GM12878 (cell line): ENCODE measurements around the gene NKX2-2. TPM values are rescaled to one million over a fixed set of nuclear protein-coding genes. Genes with fewer than 3 reads are reported as not detected.

ENCODE experiments used
- ATAC-seq: fragments of 200-7000 bp; cut with Tn5 transposase; 3 replicates; pipeline ENCODE4 v1.9.1; 2020; ENCODE audit warnings: mild to moderate bottlenecking, moderate library complexity
- BruUV-seq: library from RNA; stranded (reverse); fragments of 400-500 nt; replicated peaks from 2 replicates; lab custom pipeline; 2021; lab: Mats Ljungman, UMichigan
- CTCF ChIA-PET: fragments of 300-600 bp; sonication (Branson Sonifier 250); formaldehyde crosslinking; extraction: SDS; loops from one replicate; lab custom pipeline; 2021; ENCODE audit warnings: inconsistent platforms; lab: Yijun Ruan, JAX
- POLR2A ChIA-PET: fragments of 350-600 bp; formaldehyde crosslinking; extraction: SDS; loops from one replicate; lab custom pipeline; 2021; ENCODE audit warnings: inconsistent platforms; lab: Charles Lee
- RAD21 ChIA-PET: fragments of 300-600 bp; sonication (Branson Sonifier 250); formaldehyde crosslinking; loops from one replicate; lab custom pipeline; 2023; ENCODE audit warnings: antibody characterized with exemption; ENCODE audit not compliant: unreplicated experiment; lab: Charles Lee
- SMC1A ChIA-PET: fragments of 300-600 bp; sonication (Branson Sonifier 250); formaldehyde crosslinking; loops from one replicate; lab custom pipeline; 2023; ENCODE audit not compliant: unreplicated experiment, uncharacterized antibody; lab: Charles Lee
- DNase-seq: peaks from one replicate; pipeline ENCODE4 v3.0.0-alpha.2; 2011; ENCODE audit warnings: low read depth, low spot score
- FAIRE-seq: peaks from 3 replicates; lab custom pipeline; 2011; peaks lifted over from hg19 to GRCh38; lab: Jason Lieb, UNC
- H2AFZ ChIP-seq: 2 replicates; pipeline ENCODE4 v1.6.0; 2011; ENCODE audit warnings: low read depth, low read length, control low read depth; ENCODE audit not compliant: control insufficient read depth
- H3K27ac ChIP-seq: 2 replicates; pipeline ENCODE4 v1.5.1; 2011; ENCODE audit warnings: control low read depth; ENCODE audit not compliant: control insufficient read depth, insufficient read depth
- H3K27me3 ChIP-seq, 2 experiments: replicated peaks in 1 of 2; 2 replicates each; pipeline versions ENCODE4 v1.6.0 to v1.6.1; 2011; ENCODE audit warnings: low read length in 1 of 2; ENCODE audit not compliant: control insufficient read depth in 2 of 2, insufficient read depth in 2 of 2
- H3K36me3 ChIP-seq, 2 experiments: 2 replicates each; pipeline ENCODE4 v1.5.1; 2011; ENCODE audit warnings: low read length in 1 of 2; ENCODE audit not compliant: control insufficient read depth in 2 of 2, insufficient read depth in 2 of 2
- H3K4me1 ChIP-seq: 2 replicates; pipeline ENCODE4 v1.6.1; 2011; ENCODE audit warnings: mild to moderate bottlenecking, low read length, moderate library complexity, mixed read lengths; ENCODE audit not compliant: control insufficient read depth, insufficient read depth
- H3K4me2 ChIP-seq: 2 replicates; pipeline ENCODE4 v1.6.0; 2011; ENCODE audit warnings: control low read depth; ENCODE audit not compliant: control insufficient read depth, insufficient read depth
- H3K4me3 ChIP-seq: fragments of 200-600 bp; sonication (generic); 2 replicates; pipeline ENCODE4 v1.5.1; 2016
- H3K79me2 ChIP-seq: 2 replicates; pipeline ENCODE4 v1.6.0; 2011; ENCODE audit warnings: low read length; ENCODE audit not compliant: control insufficient read depth, insufficient read depth
- H3K9ac ChIP-seq: 2 replicates; pipeline ENCODE4 v1.8.0; 2011; ENCODE audit warnings: low read length, control low read depth, mixed read lengths; ENCODE audit not compliant: control insufficient read depth, insufficient read depth
- H3K9me3 ChIP-seq: replicated peaks from 3 replicates; pipeline ENCODE4 v1.5.1; 2011; ENCODE audit warnings: mild to moderate bottlenecking, low read length; ENCODE audit not compliant: control insufficient read depth, insufficient read depth
- H4K20me1 ChIP-seq: 2 replicates; pipeline ENCODE4 v1.6.0; 2011; ENCODE audit not compliant: control insufficient read depth, insufficient read depth
- ATF2 ChIP-seq: IDR thresholded peaks from 2 replicates; pipeline ENCODE4 v1.6.1; 2012; ENCODE audit warnings: low read length, inconsistent platforms
- MEF2A ChIP-seq: IDR thresholded peaks from 2 replicates; pipeline ENCODE4 v1.6.1; 2011; ENCODE audit warnings: low read depth, mild to moderate bottlenecking, low read length, moderate library complexity; ENCODE audit not compliant: insufficient read depth
- MLLT1 ChIP-seq: fragments of 450-650 bp; IDR thresholded peaks from 2 replicates; pipeline ENCODE4 v1.6.1; 2016; ENCODE audit warnings: mild to moderate bottlenecking
- NBN ChIP-seq: fragments of 450-650 bp; IDR thresholded peaks from 2 replicates; pipeline ENCODE4 v1.6.1; 2016
- NKRF ChIP-seq: fragments of 450-650 bp; conservative IDR thresholded peaks from 2 replicates; pipeline ENCODE4 v1.6.1; 2017; ENCODE audit warnings: mild to moderate bottlenecking, moderate library complexity
- RCOR1 ChIP-seq: conservative IDR thresholded peaks from 2 replicates; pipeline ENCODE4 v1.6.1; 2012; ENCODE audit warnings: low read depth, low read length, improper control_type of control experiment
- REST ChIP-seq: IDR thresholded peaks from 2 replicates; pipeline ENCODE4 v1.6.1; 2012; ENCODE audit warnings: mild to moderate bottlenecking, low read depth, low read length
- TCF7 ChIP-seq: IDR thresholded peaks from 2 replicates; pipeline ENCODE4 v1.6.1; 2014; ENCODE audit warnings: antibody characterized with exemption, borderline replicate concordance
- ZBTB11 ChIP-seq: fragments of 450-650 bp; formaldehyde crosslinking; IDR thresholded peaks from 2 replicates; pipeline ENCODE4 v1.5.0; 2022; ENCODE audit warnings: mild to moderate bottlenecking, missing genetic modification characterization
- ZNF217 ChIP-seq: fragments of 450-650 bp; IDR thresholded peaks from 2 replicates; pipeline ENCODE4 v1.6.1; 2017; ENCODE audit warnings: antibody characterized with exemption, mild to moderate bottlenecking
- WGBS: methylation state at CpG from one replicate; pipeline ENCODE4 v1.1.6; 2016; ENCODE audit warnings: low lambda C conversion rate; ENCODE audit not compliant: insufficient replicate concordance, insufficient coverage; ENCODE audit errors: missing lambda C conversion rate; 5-methylcytosine and 5-hydroxymethylcytosine counted together
- in situ Hi-C: fragments of 300-500 bp; cut with MboI; formaldehyde crosslinking; loops from 9 replicates; pipeline ENCODE4 v1.14.3; 2018; ENCODE audit warnings: mixed read lengths
- intact Hi-C: fragments of 100-400 bp; cut with micrococcal nuclease; formaldehyde crosslinking; loops from one replicate; pipeline ENCODE4 v1.14.2; 2022; ENCODE audit not compliant: unreplicated experiment
- polyA plus RNA-seq, 11 experiments: library from polyadenylated mRNA; depleted of rRNA in 4 of 11; unstranded in 6 of 11; stranded (reverse) in 5 of 11; fragments of >200 nt; fragmentation: Nextera tagmentation in 4 of 11; fragmentation: Illumina TruSeq in 1 of 11; extraction: Ambion mirVana in 4 of 11; extraction: Trizol in 1 of 11; gene quantifications; 1 replicate in 1 of 11; 2 replicates in 10 of 11; pipeline versions ENCODE4 v1.2.1 to v1.2.3, GENCODE V29; 2011 to 2016; ENCODE audit warnings: inconsistent platforms in 2 of 11, missing spikeins in 2 of 11, low read depth in 1 of 11
- total RNA-seq, 4 experiments: library from RNA; depleted of rRNA in 3 of 4; stranded (reverse); fragments of >200 nt in 3 of 4; fragmentation: Illumina TruSeq in 1 of 4; extraction: Trizol in 1 of 4; gene quantifications; 2 replicates each; pipeline versions ENCODE4 v1.2.1 to v1.2.3, GENCODE V29; 2013 to 2021

Gene NKX2-2
- total and polyA plus RNA-seq, 10 of the 15 experiments (the other 5 are each of a cell fraction or from before 2014, with no cell fraction given) = not detected

GRCh38 chr20:21522481-21523280 is 8.8 kb upstream of the NKX2-2 start:
- ChIA-PET SMC1A (no interaction called here), RAD21 (no interaction called here), CTCF (interaction anchor here (1.7 kb wide), 1 partner anchor 17 kb away, joined by 4 read pairs; no protein-coding TSS in a partner anchor), POLR2A (no interaction called here)
- BruUV-seq = no TSS peak
- H3K36me3 ChIP-seq = no peaks in the 10 kb centered on the region
- no peaks in the 10 kb centered on the region for H3K4me1 ChIP-seq
- no peak overlapping the region for H3K4me3 ChIP-seq
- intact Hi-C loops = no loop called here
- no peak for FAIRE-seq
- H3K4me2 ChIP-seq = no peak overlapping the region
- H3K9me3 ChIP-seq = no peaks in the 10 kb centered on the region
- 52% methylated on average over 56 of the region's 86 CpGs for WGBS
- H4K20me1 ChIP-seq = no peaks in the 10 kb centered on the region; the same call in 1 of the 2 replicates
- no peak overlapping the region for H2AFZ ChIP-seq
- in situ Hi-C loops = loop anchor here (10.0 kb wide), 1 partner anchor 52 kb away; no protein-coding TSS in a partner anchor
- DNase-seq = no peak
- ATAC-seq = no peak
- no peak overlapping the region for H3K27ac ChIP-seq
- H3K79me2 ChIP-seq = no peaks in the 10 kb centered on the region
- peaks cover 9 to 25% of the 10 kb centered on the region in 2 experiments for H3K27me3 ChIP-seq
- H3K9ac ChIP-seq = no peak overlapping the region
- TF ChIP-seq NKRF = no peak
- no peak for TF ChIP-seq REST
- TF ChIP-seq ATF2 = no peak
- TF ChIP-seq ZBTB11 = no peak
- no peak for TF ChIP-seq ZNF217
- TF ChIP-seq RCOR1 = no peak
- no peak for TF ChIP-seq MEF2A
- TF ChIP-seq NBN = no peak
- no peak for TF ChIP-seq TCF7
- TF ChIP-seq MLLT1 = no peak
